Hepatocyte (in vitro differentiated cells): ENCODE results near the gene DNM3. TPM values are rescaled to one million over a fixed set of nuclear protein-coding genes. Genes with fewer than 3 reads are reported as not detected.
"Not testable (repeated sequence)": the region's sequence is repeated elsewhere in the genome, so short reads cannot be mapped to it uniquely, and the experiment has no call there.

ENCODE experiments used
- DNase-seq: peaks from one replicate; pipeline ENCODE4 v3.0.0-alpha.2; 2016; ENCODE audit warnings: low spot score
- H2AFZ ChIP-seq: fragments of 200-600 bp; sonication (generic); 2 replicates; pipeline ENCODE4 v1.6.0; 2016; ENCODE audit warnings: antibody characterized with exemption, mild to moderate bottlenecking
- H3K27ac ChIP-seq: fragments of 200-600 bp; sonication (generic); 2 replicates; pipeline ENCODE4 v1.5.1; 2016; ENCODE audit warnings: mild to moderate bottlenecking
- H3K27me3 ChIP-seq: fragments of 200-600 bp; sonication (generic); 2 replicates; pipeline ENCODE4 v1.6.1; 2016
- H3K36me3 ChIP-seq: fragments of 200-600 bp; sonication (generic); replicated peaks from 2 replicates; pipeline ENCODE4 v1.5.1; 2016; ENCODE audit warnings: low read depth; ENCODE audit not compliant: insufficient read depth
- H3K4me1 ChIP-seq: fragments of 200-600 bp; sonication (generic); 2 replicates; pipeline ENCODE4 v1.5.1; 2016; ENCODE audit warnings: mild to moderate bottlenecking, moderate library complexity; ENCODE audit not compliant: insufficient read depth
- H3K4me2 ChIP-seq: fragments of 200-600 bp; sonication (generic); 2 replicates; pipeline ENCODE4 v1.6.0; 2016
- H3K4me3 ChIP-seq: fragments of 200-600 bp; sonication (generic); 2 replicates; pipeline ENCODE4 v1.5.1; 2016; ENCODE audit warnings: mild to moderate bottlenecking
- H3K79me2 ChIP-seq: fragments of 200-600 bp; sonication (generic); 2 replicates; pipeline ENCODE4 v1.6.0; 2017; ENCODE audit warnings: mild to moderate bottlenecking
- H3K9me2 ChIP-seq: fragments of 200-600 bp; sonication (generic); replicated peaks from 2 replicates; pipeline ENCODE4 v1.6.0; 2017; ENCODE audit warnings: mild to moderate bottlenecking; ENCODE audit not compliant: insufficient read depth
- H3K9me3 ChIP-seq: fragments of 200-600 bp; sonication (generic); 2 replicates; pipeline ENCODE4 v1.5.1; 2016; ENCODE audit warnings: low read depth, mild to moderate bottlenecking
- H4K20me1 ChIP-seq: fragments of 200-600 bp; sonication (generic); 2 replicates; pipeline ENCODE4 v1.6.0; 2016; ENCODE audit warnings: mild to moderate bottlenecking; ENCODE audit not compliant: insufficient read depth, poor library complexity, severe bottlenecking
- EZH2 ChIP-seq: fragments of 200-600 bp; sonication (generic); IDR thresholded peaks from 2 replicates; pipeline ENCODE4 v1.6.1; 2016; ENCODE audit warnings: antibody characterized with exemption, mild to moderate bottlenecking, borderline replicate concordance
- EZH2phosphoT487 ChIP-seq: fragments of 200-600 bp; sonication (generic); IDR thresholded peaks from one replicate; pipeline ENCODE4 v1.6.1; 2018; ENCODE audit warnings: antibody characterized with exemption, mild to moderate bottlenecking, low read depth, moderate library complexity; ENCODE audit not compliant: unreplicated experiment, severe bottlenecking
- WGBS: methylation state at CpG from one replicate; pipeline ENCODE4 v1.1.6; 2016; ENCODE audit warnings: low lambda C conversion rate; ENCODE audit errors: missing lambda C conversion rate; 5-methylcytosine and 5-hydroxymethylcytosine counted together
- polyA plus RNA-seq: library from polyadenylated mRNA; unstranded; fragments of >200 nt; fragmentation: Nextera tagmentation; extraction: Ambion mirVana; gene quantifications from 2 replicates; pipeline ENCODE4 v1.2.1, GENCODE V29; 2016
- total RNA-seq: library from RNA; depleted of rRNA; stranded (reverse); fragments of >200 nt; gene quantifications from 2 replicates; pipeline ENCODE4 v1.2.3, GENCODE V29; 2014
- TF ChIP-seq, protein P1 (sequence below): fragments of 200-600 bp; sonication (generic); IDR thresholded peaks from 2 replicates; pipeline ENCODE4 v1.5.1; 2016; ENCODE audit warnings: antibody characterized with exemption, mild to moderate bottlenecking; ENCODE audit not compliant: poor library complexity

DNM3 gene
- total and polyA plus RNA-seq, 2 experiments from 2014 or later: 1.5 TPM; not detected in 1

DNA sequence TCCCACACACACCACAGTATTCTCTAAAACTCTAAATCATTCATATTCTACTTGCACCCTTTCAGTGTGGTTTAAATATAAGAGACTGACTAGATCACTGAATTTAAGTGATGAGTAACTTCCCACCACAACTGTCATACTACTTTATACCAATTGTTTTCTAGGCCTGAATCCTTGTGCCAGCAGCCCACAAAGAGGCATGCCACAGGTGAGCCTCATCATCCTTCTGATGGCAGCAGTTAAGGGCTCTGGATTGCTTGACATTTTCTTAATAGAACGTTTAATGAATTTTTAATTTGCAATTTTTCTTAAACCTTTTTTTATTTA lies 588.8 kb downstream of the DNM3 start:
- DNase-seq: no peak
- no peaks in the 10 kb centered on the region for H3K36me3 ChIP-seq
- TF ChIP-seq, protein P1, sequence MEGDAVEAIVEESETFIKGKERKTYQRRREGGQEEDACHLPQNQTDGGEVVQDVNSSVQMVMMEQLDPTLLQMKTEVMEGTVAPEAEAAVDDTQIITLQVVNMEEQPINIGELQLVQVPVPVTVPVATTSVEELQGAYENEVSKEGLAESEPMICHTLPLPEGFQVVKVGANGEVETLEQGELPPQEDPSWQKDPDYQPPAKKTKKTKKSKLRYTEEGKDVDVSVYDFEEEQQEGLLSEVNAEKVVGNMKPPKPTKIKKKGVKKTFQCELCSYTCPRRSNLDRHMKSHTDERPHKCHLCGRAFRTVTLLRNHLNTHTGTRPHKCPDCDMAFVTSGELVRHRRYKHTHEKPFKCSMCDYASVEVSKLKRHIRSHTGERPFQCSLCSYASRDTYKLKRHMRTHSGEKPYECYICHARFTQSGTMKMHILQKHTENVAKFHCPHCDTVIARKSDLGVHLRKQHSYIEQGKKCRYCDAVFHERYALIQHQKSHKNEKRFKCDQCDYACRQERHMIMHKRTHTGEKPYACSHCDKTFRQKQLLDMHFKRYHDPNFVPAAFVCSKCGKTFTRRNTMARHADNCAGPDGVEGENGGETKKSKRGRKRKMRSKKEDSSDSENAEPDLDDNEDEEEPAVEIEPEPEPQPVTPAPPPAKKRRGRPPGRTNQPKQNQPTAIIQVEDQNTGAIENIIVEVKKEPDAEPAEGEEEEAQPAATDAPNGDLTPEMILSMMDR: no peak
- H3K27me3 ChIP-seq: no peaks in the 10 kb centered on the region
- no peak overlapping the region for H2AFZ ChIP-seq
- H3K4me3 ChIP-seq: no peak overlapping the region
- H3K4me1 ChIP-seq: peaks cover 14% of the 10 kb centered on the region
- H3K79me2 ChIP-seq: peaks cover 9% of the 10 kb centered on the region
- WGBS: 96% methylated on average over 1 of the region's 1 CpG
- no peak overlapping the region for H3K27ac ChIP-seq
- no peaks in the 10 kb centered on the region for H3K9me2 ChIP-seq
- H3K9me3 ChIP-seq: no peaks in the 10 kb centered on the region
- H4K20me1 ChIP-seq: no peaks in the 10 kb centered on the region
- no peak overlapping the region for H3K4me2 ChIP-seq

DNA sequence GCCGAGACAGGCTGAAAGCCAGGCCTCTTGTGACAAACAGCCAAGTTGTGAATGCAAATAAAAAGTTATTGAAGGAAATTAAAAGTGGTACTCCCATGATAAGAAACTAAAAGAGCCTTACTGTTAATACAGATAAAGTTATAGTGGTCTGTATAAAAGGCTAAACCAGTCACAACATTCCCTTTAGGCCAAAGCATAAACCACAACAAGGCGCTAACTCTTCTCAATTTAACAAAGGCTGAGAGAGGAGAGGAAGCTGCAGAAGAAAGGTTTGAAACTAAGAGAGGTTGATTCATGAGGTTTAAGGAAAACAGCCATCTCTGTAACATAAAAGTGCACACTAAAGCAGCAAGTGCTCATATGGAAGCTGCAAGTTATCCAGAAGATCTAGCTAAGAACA lies 589.9 kb downstream of the DNM3 start:
- TF ChIP-seq EZH2: no peak
- Histone ChIP-seq H3K27me3 (no peaks in the 10 kb centered on the region), H3K9me3 (no peaks in the 10 kb centered on the region), H3K79me2 (peaks cover 13% of the 10 kb centered on the region), H3K36me3 (no peaks in the 10 kb centered on the region), H3K9me2 (no peaks in the 10 kb centered on the region), H4K20me1 (no peaks in the 10 kb centered on the region), H3K27ac (peak overlapping the region; percentile 32), H3K4me3 (no peak overlapping the region), H3K4me2 (peak overlapping the region; percentile 77), H2AFZ (no peak overlapping the region), H3K4me1 (peaks cover 14% of the 10 kb centered on the region)
- DNase-seq: no peak
- WGBS: 91% methylated on average over 2 of the region's 2 CpGs

DNA sequence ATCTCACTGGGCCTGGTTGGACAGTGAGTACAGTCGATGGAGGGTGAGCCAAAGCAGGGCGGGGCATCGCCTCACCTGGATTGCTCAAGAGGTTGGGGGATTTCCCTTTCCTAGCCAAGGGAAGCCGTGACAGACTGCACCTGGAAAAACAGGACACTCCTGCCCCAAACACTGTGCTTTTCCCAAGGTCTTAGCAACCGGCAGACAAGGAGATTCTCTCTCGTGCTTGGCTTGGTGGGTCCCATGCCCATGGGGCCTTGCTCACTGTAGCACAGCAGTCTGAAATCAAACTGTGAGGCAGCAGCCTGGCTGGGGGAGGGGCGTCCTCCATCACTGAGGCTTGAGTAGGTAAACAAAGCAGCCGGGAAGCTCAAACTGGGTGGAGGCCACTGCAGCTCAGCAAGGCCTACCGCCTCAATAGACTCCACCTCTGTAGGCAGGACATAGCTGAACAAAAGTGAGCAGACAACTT lies 590.5 kb downstream of the DNM3 start:
- Histone ChIP-seq H3K4me2 (peak overlapping the region; percentile 77), H3K9me2 (no peaks in the 10 kb centered on the region), H2AFZ (peak overlapping the region; percentile 25), H3K27me3 (no peaks in the 10 kb centered on the region), H3K27ac (peak overlapping the region; percentile 90), H4K20me1 (no peaks in the 10 kb centered on the region), H3K9me3 (no peaks in the 10 kb centered on the region), H3K4me1 (peaks cover 14% of the 10 kb centered on the region), H3K4me3 (no peak overlapping the region), H3K36me3 (no peaks in the 10 kb centered on the region), H3K79me2 (peaks cover 13% of the 10 kb centered on the region)
- TF ChIP-seq, protein P1: no peak
- no peak for TF ChIP-seq EZH2phosphoT487
- TF ChIP-seq EZH2: no peak
- 48% methylated on average over 9 of the region's 9 CpGs for WGBS
- peak; percentile 68 for DNase-seq

DNA sequence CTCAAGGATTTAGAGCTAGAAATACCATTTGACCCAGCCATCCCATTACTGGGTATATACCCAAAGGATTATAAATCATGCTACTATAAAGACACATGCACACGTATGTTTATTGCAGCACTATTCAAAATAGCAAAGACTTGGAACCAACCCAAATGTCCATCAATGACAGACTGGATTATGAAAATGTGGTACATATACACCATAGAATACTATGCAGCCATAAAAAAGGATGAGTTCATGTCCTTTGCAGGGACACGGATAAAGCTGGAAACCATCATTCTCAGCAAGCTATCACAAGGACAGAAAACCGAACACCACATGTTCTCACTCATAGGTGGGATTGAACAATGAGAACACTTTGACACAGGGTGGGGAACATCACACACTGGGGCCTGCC lies 595.9 kb downstream of the DNM3 start:
- H3K79me2 ChIP-seq: peaks cover 48% of the 10 kb centered on the region
- not testable (repeated sequence) for DNase-seq, H3K4me2 ChIP-seq, H3K4me3 ChIP-seq, H3K9me2 ChIP-seq, H4K20me1 ChIP-seq, H3K27me3 ChIP-seq, H3K27ac ChIP-seq, H2AFZ ChIP-seq, H3K4me1 ChIP-seq, H3K36me3 ChIP-seq, H3K9me3 ChIP-seq
- WGBS: over 99% methylated on average over 3 of the region's 3 CpGs

DNA sequence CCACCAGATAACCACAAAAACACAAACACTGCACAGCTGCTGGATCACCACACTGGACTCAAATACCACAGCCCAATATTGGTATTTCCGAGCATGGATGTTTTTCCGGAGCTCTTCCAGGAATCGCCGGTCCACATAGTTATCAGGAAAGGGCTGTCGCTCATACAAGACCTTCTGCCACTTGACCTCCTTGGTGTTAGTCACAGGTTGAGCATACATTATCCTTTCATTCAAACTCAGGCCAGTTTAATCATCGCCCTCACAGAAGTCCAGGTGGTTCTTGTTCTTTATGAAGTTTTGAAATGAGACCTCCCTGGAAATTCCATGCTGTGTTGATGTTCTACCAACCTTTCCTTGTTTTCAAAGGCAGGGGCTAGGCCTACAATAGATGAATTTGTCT lies 601.1 kb downstream of the DNM3 start:
- H3K9me3 ChIP-seq: no peaks in the 10 kb centered on the region
- H3K4me3 ChIP-seq: no peak overlapping the region
- peaks cover 51% of the 10 kb centered on the region for H3K79me2 ChIP-seq
- TF ChIP-seq, protein P1: no peak
- TF ChIP-seq EZH2 (no peak), EZH2phosphoT487 (no peak)
- H3K27ac ChIP-seq: no peak overlapping the region
- H2AFZ ChIP-seq: no peak overlapping the region
- 90% methylated on average over 6 of the region's 6 CpGs for WGBS
- no peaks in the 10 kb centered on the region for H3K36me3 ChIP-seq
- peaks cover 7% of the 10 kb centered on the region for H3K4me1 ChIP-seq
- H3K9me2 ChIP-seq: no peaks in the 10 kb centered on the region
- H3K4me2 ChIP-seq: peak overlapping the region; percentile 86
- H4K20me1 ChIP-seq: no peaks in the 10 kb centered on the region
- no peaks in the 10 kb centered on the region for H3K27me3 ChIP-seq
- no peak for DNase-seq
